Astrocyte (in vitro differentiated cells and primary cell): ENCODE results near the gene DUSP23. TPM values are rescaled to one million over a fixed set of nuclear protein-coding genes. Genes with fewer than 3 reads are reported as not detected.

ENCODE experiments used
- DNase-seq: peaks from one replicate; pipeline ENCODE4 v3.0.0-alpha.2; 2010; ENCODE audit warnings: low read depth
- FAIRE-seq: peaks from 2 replicates; lab custom pipeline; 2011; peaks lifted over from hg19 to GRCh38; lab: Jason Lieb, UNC
- H2AFZ ChIP-seq: 2 replicates; pipeline ENCODE4 v1.6.0; 2012; ENCODE audit warnings: low read depth, low read length, inconsistent platforms
- H3K27ac ChIP-seq: 2 replicates; pipeline ENCODE4 v1.5.1; 2011; ENCODE audit warnings: low read depth, low read length, inconsistent platforms
- H3K27me3 ChIP-seq: 2 replicates; pipeline ENCODE4 v1.6.0; 2011; ENCODE audit warnings: low read length, inconsistent platforms; ENCODE audit not compliant: insufficient read depth
- H3K36me3 ChIP-seq: 2 replicates; pipeline ENCODE4 v1.5.1; 2011; ENCODE audit warnings: low read length, inconsistent platforms; ENCODE audit not compliant: insufficient read depth
- H3K4me1 ChIP-seq: 2 replicates; pipeline ENCODE4 v1.5.1; 2011; ENCODE audit warnings: low read length, inconsistent platforms; ENCODE audit not compliant: insufficient read depth
- H3K4me2 ChIP-seq: 2 replicates; pipeline ENCODE4 v1.6.0; 2012; ENCODE audit warnings: low read length, inconsistent platforms
- H3K4me3 ChIP-seq: 2 replicates; pipeline ENCODE4 v1.5.1; 2011; ENCODE audit warnings: low read depth, mild to moderate bottlenecking, low read length, inconsistent platforms; ENCODE audit not compliant: insufficient read depth
- H3K79me2 ChIP-seq: 2 replicates; pipeline ENCODE4 v1.6.0; 2012; ENCODE audit warnings: mild to moderate bottlenecking, low read length, inconsistent platforms; ENCODE audit not compliant: insufficient read depth
- H3K9ac ChIP-seq: 2 replicates; pipeline ENCODE4 v1.6.0; 2012; ENCODE audit warnings: mild to moderate bottlenecking, low read length, inconsistent platforms
- H3K9me3 ChIP-seq: 2 replicates; pipeline ENCODE4 v1.5.1; 2012; ENCODE audit warnings: low read depth, mild to moderate bottlenecking, low read length, inconsistent platforms; ENCODE audit not compliant: insufficient read depth
- H4K20me1 ChIP-seq: 2 replicates; pipeline ENCODE4 v1.6.0; 2012; ENCODE audit warnings: low read length, inconsistent platforms; ENCODE audit not compliant: insufficient read depth
- H3K27ac Mint-ChIP-seq: one replicate; pipeline ENCODE4 v1.8.0; 2021; ENCODE audit warnings: mild to moderate bottlenecking, mixed read lengths; ENCODE audit not compliant: unreplicated experiment
- H3K27me3 Mint-ChIP-seq: one replicate; pipeline ENCODE4 v1.8.0; 2021; ENCODE audit warnings: low read depth, mixed read lengths; ENCODE audit not compliant: unreplicated experiment
- H3K36me3 Mint-ChIP-seq: one replicate; pipeline ENCODE4 v1.8.0; 2021; ENCODE audit warnings: low read depth, mixed read lengths; ENCODE audit not compliant: unreplicated experiment
- H3K4me1 Mint-ChIP-seq: one replicate; pipeline ENCODE4 v1.8.0; 2021; ENCODE audit warnings: low read depth, mixed read lengths; ENCODE audit not compliant: unreplicated experiment
- H3K4me3 Mint-ChIP-seq: one replicate; pipeline ENCODE4 v1.8.0; 2021; ENCODE audit warnings: mild to moderate bottlenecking, moderate library complexity, mixed read lengths; ENCODE audit not compliant: unreplicated experiment
- H3K9me3 Mint-ChIP-seq: one replicate; pipeline ENCODE4 v1.8.0; 2021; ENCODE audit warnings: mild to moderate bottlenecking, mixed read lengths; ENCODE audit not compliant: unreplicated experiment
- CTCF ChIP-seq: IDR thresholded peaks from 2 replicates; pipeline ENCODE4 v1.5.1; 2011; ENCODE audit warnings: low read depth, mild to moderate bottlenecking, inconsistent platforms, low read length, moderate library complexity; ENCODE audit not compliant: insufficient read depth
- EZH2 ChIP-seq: IDR thresholded peaks from 2 replicates; pipeline ENCODE4 v1.6.1; 2012; ENCODE audit warnings: mild to moderate bottlenecking, low read length, inconsistent platforms; ENCODE audit not compliant: insufficient read depth
- total RNA-seq: library from RNA; stranded (reverse); gene quantifications from 2 replicates; pipeline ENCODE4 v1.2.1, GENCODE V29; 2021

The DUSP23 gene
- total RNA-seq, 1 donor from 2014 or later = 30.1 TPM

GRCh38 chr1:159743651-159744410 lies 36.9 kb upstream of the DUSP23 start:
- TF ChIP-seq EZH2 = no peak
- no peak for TF ChIP-seq CTCF
- H3K36me3 Mint-ChIP-seq = no peaks in the 10 kb centered on the region
- DNase-seq = no peak
- Histone ChIP-seq H3K4me2 (no peak overlapping the region), H3K79me2 (no peaks in the 10 kb centered on the region), H4K20me1 (no peaks in the 10 kb centered on the region), H3K27ac (no peak overlapping the region), H3K4me1 (no peaks in the 10 kb centered on the region), H3K4me3 (no peak overlapping the region), H2AFZ (no peak overlapping the region), H3K9ac (no peak overlapping the region), H3K36me3 (no peaks in the 10 kb centered on the region), H3K9me3 (no peaks in the 10 kb centered on the region), H3K27me3 (no peaks in the 10 kb centered on the region)
- H3K27ac Mint-ChIP-seq = no peak overlapping the region
- H3K9me3 Mint-ChIP-seq = peaks cover 2% of the 10 kb centered on the region
- no peak for FAIRE-seq
- no peak overlapping the region for H3K4me3 Mint-ChIP-seq
- no peaks in the 10 kb centered on the region for H3K27me3 Mint-ChIP-seq
- H3K4me1 Mint-ChIP-seq = no peaks in the 10 kb centered on the region

GRCh38 chr1:159746666-159747065 lies 34.1 kb upstream of the DUSP23 start:
- Mint-ChIP-seq H3K27ac (no peak overlapping the region), H3K27me3 (no peaks in the 10 kb centered on the region), H3K4me3 (no peak overlapping the region), H3K4me1 (no peaks in the 10 kb centered on the region), H3K9me3 (peaks cover 2% of the 10 kb centered on the region), H3K36me3 (no peaks in the 10 kb centered on the region)
- no peak overlapping the region for H3K27ac ChIP-seq
- H2AFZ ChIP-seq = no peak overlapping the region
- H3K9ac ChIP-seq = no peak overlapping the region
- no peaks in the 10 kb centered on the region for H3K79me2 ChIP-seq
- H4K20me1 ChIP-seq = no peaks in the 10 kb centered on the region
- no peak for TF ChIP-seq EZH2
- no peak for TF ChIP-seq CTCF
- H3K9me3 ChIP-seq = no peaks in the 10 kb centered on the region
- no peaks in the 10 kb centered on the region for H3K36me3 ChIP-seq
- DNase-seq = no peak
- FAIRE-seq = no peak
- H3K4me2 ChIP-seq = no peak overlapping the region
- H3K27me3 ChIP-seq = no peaks in the 10 kb centered on the region
- no peaks in the 10 kb centered on the region for H3K4me1 ChIP-seq
- no peak overlapping the region for H3K4me3 ChIP-seq

GRCh38 chr1:159748370-159748769 lies 32.4 kb upstream of the DUSP23 start:
- H3K27ac Mint-ChIP-seq = no peak overlapping the region
- H3K4me2 ChIP-seq = no peak overlapping the region
- no peak for FAIRE-seq
- no peak overlapping the region for H3K4me3 ChIP-seq
- H3K9me3 Mint-ChIP-seq = no peaks in the 10 kb centered on the region
- H3K36me3 Mint-ChIP-seq = no peaks in the 10 kb centered on the region
- H2AFZ ChIP-seq = no peak overlapping the region
- no peaks in the 10 kb centered on the region for H3K79me2 ChIP-seq
- no peak for DNase-seq
- H3K9me3 ChIP-seq = no peaks in the 10 kb centered on the region
- no peaks in the 10 kb centered on the region for H3K4me1 Mint-ChIP-seq
- no peak overlapping the region for H3K4me3 Mint-ChIP-seq
- no peaks in the 10 kb centered on the region for H3K36me3 ChIP-seq
- no peak for TF ChIP-seq CTCF
- no peak for TF ChIP-seq EZH2
- H3K9ac ChIP-seq = no peak overlapping the region
- H4K20me1 ChIP-seq = no peaks in the 10 kb centered on the region
- H3K27ac ChIP-seq = no peak overlapping the region
- no peaks in the 10 kb centered on the region for H3K4me1 ChIP-seq
- H3K27me3 Mint-ChIP-seq = no peaks in the 10 kb centered on the region
- no peaks in the 10 kb centered on the region for H3K27me3 ChIP-seq
